OCI-LY7 (cell line): Measurements from ENCODE around the gene OTUB1. TPM values are rescaled to one million over a fixed set of nuclear protein-coding genes. Genes with fewer than 3 reads are reported as not detected.

Experiments used
- BruUV-seq: library from RNA; stranded (reverse); fragments of 400-500 nt; replicated peaks from 2 replicates; lab custom pipeline; 2021; lab: Mats Ljungman, UMichigan
- CTCF ChIA-PET: fragments of 300-600 bp; sonication (Branson Sonifier 250); formaldehyde crosslinking; loops from one replicate; lab custom pipeline; 2022; ENCODE audit warnings: antibody characterized with exemption; ENCODE audit not compliant: unreplicated experiment; lab: Charles Lee
- POLR2A ChIA-PET: fragments of 300-600 bp; sonication (Branson Sonifier 250); formaldehyde crosslinking; loops from one replicate; lab custom pipeline; 2022; ENCODE audit warnings: antibody characterized with exemption; lab: Charles Lee
- DNase-seq: peaks from one replicate; pipeline ENCODE4 v3.0.0-alpha.2; 2015; ENCODE audit warnings: low spot score
- H2AFZ ChIP-seq: fragments of 200-600 bp; sonication (generic), shearing (Covaris generic); 2 replicates; pipeline ENCODE4 v1.6.1; 2014; ENCODE audit warnings: mild to moderate bottlenecking, antibody characterized with exemption, low read length, moderate library complexity
- H3K27ac ChIP-seq: fragments of 200-600 bp; sonication (generic); 2 replicates; pipeline ENCODE4 v1.5.1; 2014; ENCODE audit warnings: mixed run types, low read depth, mild to moderate bottlenecking, moderate library complexity, low read length, inconsistent platforms; ENCODE audit not compliant: poor library complexity, severe bottlenecking
- H3K36me3 ChIP-seq: fragments of 200-600 bp; sonication (generic); 2 replicates; pipeline ENCODE4 v1.6.1; 2014; ENCODE audit warnings: mild to moderate bottlenecking, antibody characterized with exemption, low read length, moderate library complexity, mixed read lengths; ENCODE audit not compliant: insufficient read depth
- H3K4me1 ChIP-seq: fragments of 200-600 bp; sonication (generic); 2 replicates; pipeline ENCODE4 v1.5.1; 2014; ENCODE audit warnings: mild to moderate bottlenecking, low read length; ENCODE audit not compliant: insufficient read depth, poor library complexity, severe bottlenecking
- H3K4me2 ChIP-seq: fragments of 200-600 bp; sonication (generic); 2 replicates; pipeline ENCODE4 v1.6.1; 2014; ENCODE audit warnings: mild to moderate bottlenecking, low read length
- H3K4me3 ChIP-seq: fragments of 200-600 bp; sonication (generic); 2 replicates; pipeline ENCODE4 v1.5.1; 2014; ENCODE audit warnings: mild to moderate bottlenecking, low read depth, low read length; ENCODE audit not compliant: poor library complexity, severe bottlenecking
- H3K79me2 ChIP-seq: fragments of 200-600 bp; sonication (generic); 2 replicates; pipeline ENCODE4 v1.6.1; 2016; ENCODE audit warnings: low read depth, mild to moderate bottlenecking, low read length, moderate library complexity, mixed read lengths; ENCODE audit not compliant: insufficient read depth
- H3K9me2 ChIP-seq: fragments of 200-600 bp; sonication (generic); 2 replicates; pipeline ENCODE4 v1.6.1; 2016; ENCODE audit warnings: mild to moderate bottlenecking, low read length, mixed read lengths; ENCODE audit not compliant: insufficient read depth
- H3K9me3 ChIP-seq: fragments of 200-600 bp; sonication (generic); 2 replicates; pipeline ENCODE4 v1.6.1; 2014; ENCODE audit warnings: mild to moderate bottlenecking, mixed run types, low read length, mixed read lengths
- H4K20me1 ChIP-seq: fragments of 200-600 bp; sonication (generic); 2 replicates; pipeline ENCODE4 v1.6.1; 2014; ENCODE audit warnings: mild to moderate bottlenecking, antibody characterized with exemption, low read length, moderate library complexity, mixed read lengths; ENCODE audit not compliant: insufficient read depth
- EZH2phosphoT487 ChIP-seq: fragments of 200-600 bp; sonication (generic); IDR thresholded peaks from 2 replicates; pipeline ENCODE4 v1.6.1; 2018; ENCODE audit warnings: low read depth, borderline replicate concordance, mild to moderate bottlenecking, mixed run types, antibody characterized with exemption, low read length, moderate library complexity, mixed read lengths
- intact Hi-C: fragments of 100-400 bp; cut with micrococcal nuclease; formaldehyde crosslinking; loops from one replicate; pipeline ENCODE4 v1.10.0; 2022; ENCODE audit not compliant: unreplicated experiment
- total RNA-seq, 2 experiments: library from RNA; depleted of rRNA in 1 of 2; stranded (reverse); fragments of >200 nt in 1 of 2; shearing (Covaris generic) in 1 of 2; gene quantifications; 2 replicates each; pipeline ENCODE4 v1.2.3, GENCODE V29; 2014 to 2022
- TF ChIP-seq, protein P1 (sequence below): fragments of 200-600 bp; sonication (generic); conservative IDR thresholded peaks from 2 replicates; pipeline ENCODE4 v1.5.1; 2014; ENCODE audit warnings: mild to moderate bottlenecking, antibody characterized with exemption, low read length, moderate library complexity, mixed read lengths

The OTUB1 gene
- total RNA-seq, 2 experiments from 2014 or later = 72.4 to 88.1 TPM

DNA sequence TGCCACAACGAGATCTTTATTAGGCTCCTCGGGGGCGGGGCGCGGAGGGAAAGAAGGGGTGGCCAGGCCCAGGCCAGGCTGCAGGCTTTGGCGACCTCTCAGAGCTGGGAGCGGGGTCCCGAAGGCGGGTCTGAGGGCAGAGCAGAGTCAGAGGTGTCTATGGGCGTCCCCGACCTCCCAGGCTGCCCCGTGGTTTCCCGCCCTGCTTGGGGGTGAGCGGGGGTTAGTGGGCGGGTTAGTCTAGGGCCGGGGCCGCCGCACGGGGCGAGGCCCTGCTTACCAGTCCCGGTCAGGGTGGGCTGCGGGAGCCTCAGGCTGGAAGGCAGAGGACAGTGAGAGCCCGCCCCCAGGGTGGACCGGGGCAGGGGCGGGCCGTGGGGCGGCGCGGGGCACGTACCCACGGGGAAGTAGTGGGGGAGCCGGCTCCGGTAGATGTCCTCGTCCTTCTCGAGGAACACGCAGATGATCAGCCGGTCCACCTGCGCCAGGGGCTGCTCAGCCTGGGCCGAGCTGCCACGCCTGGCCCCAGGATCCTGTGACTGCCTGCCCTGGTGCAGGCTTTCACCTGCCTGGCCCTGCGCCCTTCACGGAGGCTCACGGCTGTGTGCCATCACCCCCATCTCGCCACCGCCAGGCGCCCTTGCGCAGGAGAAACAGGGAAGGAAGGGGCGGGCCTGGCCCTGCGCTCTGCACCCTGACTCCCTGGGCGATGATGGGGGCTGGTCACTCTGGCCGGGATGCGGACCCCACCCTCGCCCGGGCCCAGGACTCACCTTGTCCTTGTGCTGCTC lies 12.5 kb downstream of the OTUB1 start:
- intact Hi-C loops = no loop called here
- no peak for DNase-seq
- Histone ChIP-seq H3K9me2 (no peaks in the 10 kb centered on the region), H3K27ac (no peak overlapping the region), H3K36me3 (peaks cover 56% of the 10 kb centered on the region), H3K4me1 (peaks cover 9% of the 10 kb centered on the region), H3K4me2 (no peak overlapping the region), H2AFZ (no peak overlapping the region), H4K20me1 (no peaks in the 10 kb centered on the region), H3K4me3 (no peak overlapping the region), H3K79me2 (no peaks in the 10 kb centered on the region), H3K9me3 (no peaks in the 10 kb centered on the region)
- ChIA-PET POLR2A (no interaction called here), CTCF (no interaction called here)
- no TSS peak for BruUV-seq
- TF ChIP-seq, protein P1, sequence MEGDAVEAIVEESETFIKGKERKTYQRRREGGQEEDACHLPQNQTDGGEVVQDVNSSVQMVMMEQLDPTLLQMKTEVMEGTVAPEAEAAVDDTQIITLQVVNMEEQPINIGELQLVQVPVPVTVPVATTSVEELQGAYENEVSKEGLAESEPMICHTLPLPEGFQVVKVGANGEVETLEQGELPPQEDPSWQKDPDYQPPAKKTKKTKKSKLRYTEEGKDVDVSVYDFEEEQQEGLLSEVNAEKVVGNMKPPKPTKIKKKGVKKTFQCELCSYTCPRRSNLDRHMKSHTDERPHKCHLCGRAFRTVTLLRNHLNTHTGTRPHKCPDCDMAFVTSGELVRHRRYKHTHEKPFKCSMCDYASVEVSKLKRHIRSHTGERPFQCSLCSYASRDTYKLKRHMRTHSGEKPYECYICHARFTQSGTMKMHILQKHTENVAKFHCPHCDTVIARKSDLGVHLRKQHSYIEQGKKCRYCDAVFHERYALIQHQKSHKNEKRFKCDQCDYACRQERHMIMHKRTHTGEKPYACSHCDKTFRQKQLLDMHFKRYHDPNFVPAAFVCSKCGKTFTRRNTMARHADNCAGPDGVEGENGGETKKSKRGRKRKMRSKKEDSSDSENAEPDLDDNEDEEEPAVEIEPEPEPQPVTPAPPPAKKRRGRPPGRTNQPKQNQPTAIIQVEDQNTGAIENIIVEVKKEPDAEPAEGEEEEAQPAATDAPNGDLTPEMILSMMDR = no peak
- no peak for TF ChIP-seq EZH2phosphoT487

DNA sequence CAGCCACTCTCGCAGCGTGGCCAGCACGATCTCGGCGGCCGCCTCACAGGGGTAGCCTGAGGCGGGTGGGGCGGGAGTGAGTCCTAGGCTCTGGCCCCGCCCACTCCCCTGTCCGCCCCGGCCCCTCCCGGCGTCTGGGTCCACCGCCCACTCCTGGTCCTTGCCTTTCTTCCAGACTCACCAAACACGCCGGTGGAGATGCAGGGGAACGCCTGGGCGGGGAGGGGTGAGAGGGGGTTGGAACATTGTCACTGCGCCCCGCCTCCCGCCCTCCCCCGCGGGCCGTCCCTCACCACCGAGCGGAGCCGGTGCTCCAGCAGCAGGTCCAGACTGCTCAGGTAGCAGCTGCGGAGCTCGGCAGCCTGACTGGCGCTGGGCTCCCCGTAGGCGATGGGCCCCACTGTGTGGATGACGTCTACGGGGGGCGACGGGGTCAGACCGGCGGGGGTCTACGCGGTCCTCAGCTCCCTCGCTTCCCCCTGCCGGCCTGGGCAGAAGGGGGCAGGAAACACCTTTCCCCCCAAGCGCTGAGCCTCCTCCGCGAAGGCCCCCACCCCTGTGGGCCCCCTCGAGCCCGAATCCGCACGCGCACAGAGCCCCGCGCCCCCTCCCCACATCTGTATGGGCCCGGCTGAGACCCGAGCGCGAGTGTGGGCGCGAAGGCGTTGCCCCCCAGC lies 13.2 kb downstream of the OTUB1 start:
- peaks cover 9% of the 10 kb centered on the region for H3K4me1 ChIP-seq
- H3K9me3 ChIP-seq = no peaks in the 10 kb centered on the region
- BruUV-seq = no TSS peak
- H3K27ac ChIP-seq = no peak overlapping the region
- CTCF ChIA-PET = no interaction called here
- POLR2A ChIA-PET = no interaction called here
- H3K36me3 ChIP-seq = peaks cover 52% of the 10 kb centered on the region
- H2AFZ ChIP-seq = no peak overlapping the region
- TF ChIP-seq EZH2phosphoT487 = no peak
- TF ChIP-seq, protein P1 = no peak
- no peaks in the 10 kb centered on the region for H3K9me2 ChIP-seq
- no peaks in the 10 kb centered on the region for H3K79me2 ChIP-seq
- intact Hi-C loops = loop anchor here (1.0 kb wide), 1 partner anchor 149 kb away; no protein-coding TSS in a partner anchor
- DNase-seq = no peak
- no peak overlapping the region; the same call in 1 of the 2 replicates for H3K4me2 ChIP-seq
- H4K20me1 ChIP-seq = no peaks in the 10 kb centered on the region
- no peak overlapping the region for H3K4me3 ChIP-seq
